ENCODE measurements around the gene ITGA8.
"Not testable (repeated sequence)": the region's sequence is repeated elsewhere in the genome, so short reads cannot be mapped to it uniquely, and the experiment has no call there.

Gene ITGA8

DNA sequence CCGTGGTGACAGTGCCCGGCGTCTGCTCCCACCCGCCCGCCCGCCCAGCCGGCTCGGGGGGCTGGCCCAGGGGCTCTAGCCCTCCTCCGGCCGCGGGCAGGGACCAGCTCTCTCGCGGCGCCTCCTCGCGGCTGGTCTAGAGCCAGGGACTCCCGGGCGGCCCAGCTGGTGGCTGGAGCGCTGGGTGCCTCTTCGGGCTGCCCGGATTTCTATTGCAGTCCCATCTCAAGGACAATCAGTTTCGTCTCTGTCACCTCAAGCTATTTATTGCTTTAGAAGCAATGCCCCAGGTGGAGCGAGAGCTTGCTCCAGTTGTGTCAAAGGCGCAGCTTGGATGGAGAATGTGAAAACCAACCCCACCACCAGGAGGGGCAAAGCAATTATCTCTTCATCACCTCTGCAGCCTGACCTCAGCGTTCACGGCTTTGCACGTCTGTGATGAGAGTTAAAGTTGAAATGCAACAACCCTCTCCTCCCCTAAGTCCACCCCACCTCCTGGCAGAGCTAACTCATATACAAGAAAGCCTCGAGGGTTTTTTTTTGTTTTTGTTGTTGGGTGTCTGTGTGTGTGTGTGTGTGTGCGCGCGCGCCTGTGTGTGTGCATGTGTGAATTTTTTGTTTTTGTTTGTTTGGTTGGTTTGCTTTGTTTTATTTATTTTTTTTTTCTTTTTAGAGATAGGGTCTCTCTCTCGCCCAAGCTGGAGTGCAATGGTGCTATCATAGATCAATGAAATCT, at the start of gene ITGA8:
ITGA8 (minus strand) TSS at position 24 of the 736 bp plus-strand sequence. CDS start 151 bp downstream, outside the sequence.
- TF ChIP-seq, protein P1, sequence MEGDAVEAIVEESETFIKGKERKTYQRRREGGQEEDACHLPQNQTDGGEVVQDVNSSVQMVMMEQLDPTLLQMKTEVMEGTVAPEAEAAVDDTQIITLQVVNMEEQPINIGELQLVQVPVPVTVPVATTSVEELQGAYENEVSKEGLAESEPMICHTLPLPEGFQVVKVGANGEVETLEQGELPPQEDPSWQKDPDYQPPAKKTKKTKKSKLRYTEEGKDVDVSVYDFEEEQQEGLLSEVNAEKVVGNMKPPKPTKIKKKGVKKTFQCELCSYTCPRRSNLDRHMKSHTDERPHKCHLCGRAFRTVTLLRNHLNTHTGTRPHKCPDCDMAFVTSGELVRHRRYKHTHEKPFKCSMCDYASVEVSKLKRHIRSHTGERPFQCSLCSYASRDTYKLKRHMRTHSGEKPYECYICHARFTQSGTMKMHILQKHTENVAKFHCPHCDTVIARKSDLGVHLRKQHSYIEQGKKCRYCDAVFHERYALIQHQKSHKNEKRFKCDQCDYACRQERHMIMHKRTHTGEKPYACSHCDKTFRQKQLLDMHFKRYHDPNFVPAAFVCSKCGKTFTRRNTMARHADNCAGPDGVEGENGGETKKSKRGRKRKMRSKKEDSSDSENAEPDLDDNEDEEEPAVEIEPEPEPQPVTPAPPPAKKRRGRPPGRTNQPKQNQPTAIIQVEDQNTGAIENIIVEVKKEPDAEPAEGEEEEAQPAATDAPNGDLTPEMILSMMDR (IDR thresholded peaks at IDR 0.05), result no peak
- Histone ChIP-seq H3K4me3 (ENCODE audit: low read depth in 1 of 2, low read length in 1 of 2) (peak within 1 kb of the TSS; percentile 25 to 27), H3K27me3 (peaks cover 93% of the 10 kb centered on the region), H3K9me3 (no peaks in the 10 kb centered on the region), H3K4me1 (ENCODE audit: control insufficient read depth in 1 of 2, insufficient read depth in 1 of 2, low read depth in 1 of 2, low read length in 1 of 2) (peaks cover 3 to 6% of the 10 kb centered on the region in 2 experiments), H3K36me3 (no peaks in the 10 kb centered on the region), H3K27ac (no peak within 1 kb of the TSS)

DNA sequence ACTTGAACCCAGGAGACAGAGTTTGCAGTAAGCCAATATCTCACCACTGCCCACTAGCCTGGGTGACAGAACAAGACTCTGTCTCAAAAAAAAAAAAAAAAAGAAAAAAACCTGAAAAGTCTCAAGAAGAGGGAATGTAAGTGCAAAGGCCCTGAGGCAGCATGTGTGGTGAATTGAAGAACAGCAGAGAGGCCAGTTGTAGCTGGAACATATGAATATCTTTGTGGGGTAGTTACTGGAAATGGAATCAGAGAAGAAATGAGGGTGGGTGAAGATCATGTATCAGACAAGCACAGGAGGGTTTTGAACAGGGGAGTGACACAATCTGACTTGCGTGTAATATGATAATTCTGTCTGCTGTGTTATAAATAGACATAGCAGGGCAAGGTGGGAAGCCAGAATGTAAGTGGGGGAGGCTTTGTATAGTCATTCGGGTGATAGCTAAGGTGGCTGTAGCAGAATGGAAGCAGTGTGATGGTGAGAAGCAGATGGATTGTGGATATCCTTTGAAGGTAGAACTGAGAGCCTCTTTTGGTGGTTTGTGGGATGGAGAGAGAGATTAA, 45.3 kb upstream of the ITGA8 start:
- no peaks in the 10 kb centered on the region for H3K9me3 ChIP-seq
- no peak overlapping the region for H3K27ac ChIP-seq
- H3K36me3 ChIP-seq, result no peaks in the 10 kb centered on the region
- TF ChIP-seq, protein P1 (IDR thresholded peaks at IDR 0.05), result no peak
- no peaks in the 10 kb centered on the region for H3K4me1 ChIP-seq (ENCODE audit: control insufficient read depth in 1 of 2, insufficient read depth in 1 of 2, low read depth in 1 of 2, low read length in 1 of 2)
- no peak overlapping the region for H3K4me3 ChIP-seq (ENCODE audit: low read depth in 1 of 2, low read length in 1 of 2)
- peaks cover 3% of the 10 kb centered on the region for H3K27me3 ChIP-seq

DNA sequence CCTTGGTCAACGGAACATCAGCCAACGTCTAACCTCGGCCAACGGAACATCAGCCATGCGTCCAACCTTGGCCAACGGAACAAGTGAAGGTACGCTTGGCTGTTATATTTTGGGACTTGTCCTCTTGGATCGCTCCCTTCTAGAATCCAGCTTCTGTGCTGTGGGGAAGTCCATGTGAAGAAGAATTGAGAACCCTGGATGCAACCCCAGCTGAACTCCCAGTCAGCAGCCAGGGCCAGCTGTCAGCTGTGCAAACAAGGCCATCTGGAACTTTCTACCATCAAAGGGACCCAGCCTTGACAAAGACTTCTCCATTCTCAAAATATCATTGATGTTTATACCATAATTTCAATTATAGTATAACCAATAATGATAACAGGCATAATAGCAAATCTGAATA, 43.3 kb upstream of the ITGA8 start:
- TF ChIP-seq, protein P1 (IDR thresholded peaks at IDR 0.05), result no peak
- H3K27ac ChIP-seq, result no peak overlapping the region
- H3K9me3 ChIP-seq, result no peaks in the 10 kb centered on the region
- H3K4me3 ChIP-seq (ENCODE audit: low read depth in 1 of 2, low read length in 1 of 2), result no peak overlapping the region
- H3K27me3 ChIP-seq, result peaks cover 15% of the 10 kb centered on the region
- no peaks in the 10 kb centered on the region for H3K36me3 ChIP-seq
- H3K4me1 ChIP-seq (ENCODE audit: control insufficient read depth in 1 of 2, insufficient read depth in 1 of 2, low read depth in 1 of 2, low read length in 1 of 2), result no peaks in the 10 kb centered on the region

DNA sequence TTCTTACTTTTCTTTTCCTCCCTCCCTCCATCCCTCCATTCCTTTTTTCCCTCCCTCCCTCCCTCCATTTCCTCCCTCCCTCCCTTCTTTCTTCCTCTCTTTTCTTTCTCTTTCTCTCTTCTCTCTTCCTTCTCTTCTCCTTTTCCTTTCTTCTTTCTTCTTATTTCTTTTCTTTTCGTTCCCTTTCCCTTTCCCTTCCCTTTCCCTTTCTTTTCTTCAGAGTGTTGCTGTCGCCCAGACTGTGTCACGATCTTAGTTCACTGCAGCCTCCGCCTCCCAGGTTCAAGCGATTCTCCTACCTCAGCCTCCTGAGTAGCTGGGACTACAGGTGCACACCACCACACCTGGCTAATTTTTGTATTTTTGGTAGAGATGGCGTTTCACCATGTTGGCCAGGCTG, 42.5 kb upstream of the ITGA8 start:
- H3K4me1 ChIP-seq (ENCODE audit: control insufficient read depth in 1 of 2, insufficient read depth in 1 of 2, low read depth in 1 of 2, low read length in 1 of 2); H3K36me3 ChIP-seq; H3K27ac ChIP-seq; H3K4me3 ChIP-seq (ENCODE audit: low read depth in 1 of 2, low read length in 1 of 2); H3K9me3 ChIP-seq: not testable (repeated sequence)
- peaks cover 16% of the 10 kb centered on the region for H3K27me3 ChIP-seq

DNA sequence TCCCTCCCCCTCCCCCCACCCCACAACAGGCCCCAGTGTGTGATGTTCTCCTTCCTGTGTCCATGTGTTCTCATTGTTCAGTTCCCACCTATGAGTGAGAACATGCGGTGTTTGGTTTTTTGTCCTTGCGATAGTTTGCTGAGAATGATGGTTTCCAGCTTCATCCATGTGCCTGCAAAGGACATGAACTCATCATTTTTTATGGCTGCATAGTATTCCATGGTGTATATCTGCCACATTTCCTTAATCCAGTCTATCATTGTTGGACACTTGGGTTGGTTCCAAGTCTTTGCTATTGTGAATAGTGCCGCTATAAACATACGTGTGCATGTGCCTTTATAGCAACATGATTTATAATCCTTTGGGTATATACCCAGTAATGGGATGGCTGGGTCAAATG, 41.5 kb upstream of the ITGA8 start:
- H3K9me3 ChIP-seq; H3K4me3 ChIP-seq (ENCODE audit: low read depth in 1 of 2, low read length in 1 of 2); H3K36me3 ChIP-seq; H3K4me1 ChIP-seq (ENCODE audit: control insufficient read depth in 1 of 2, insufficient read depth in 1 of 2, low read depth in 1 of 2, low read length in 1 of 2); H3K27ac ChIP-seq: not testable (repeated sequence)
- peaks cover 24% of the 10 kb centered on the region for H3K27me3 ChIP-seq

DNA sequence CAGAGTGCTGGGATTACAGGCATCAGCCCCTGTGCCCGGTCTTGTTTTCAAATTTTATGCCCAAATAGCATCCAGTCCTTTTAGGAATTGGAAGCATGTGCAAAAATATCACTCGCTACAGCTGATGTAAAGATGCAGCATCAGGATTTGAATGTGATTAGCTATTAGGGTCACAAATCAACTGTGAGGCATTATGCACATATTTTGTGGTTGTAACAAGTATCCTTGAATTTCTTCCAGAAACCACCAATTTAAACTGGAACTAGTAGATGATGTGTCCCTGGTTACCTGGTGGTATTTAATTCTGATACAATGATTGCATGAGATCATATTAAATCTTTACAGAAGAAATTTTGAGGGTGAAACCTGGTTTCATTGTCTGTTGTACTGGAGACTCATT, 41.0 kb upstream of the ITGA8 start:
- no peak overlapping the region for H3K4me3 ChIP-seq (ENCODE audit: low read depth in 1 of 2, low read length in 1 of 2)
- H3K4me1 ChIP-seq (ENCODE audit: control insufficient read depth in 1 of 2, insufficient read depth in 1 of 2, low read depth in 1 of 2, low read length in 1 of 2), result no peaks in the 10 kb centered on the region
- H3K9me3 ChIP-seq, result no peaks in the 10 kb centered on the region
- no peak overlapping the region for H3K27ac ChIP-seq
- peaks cover 30% of the 10 kb centered on the region for H3K27me3 ChIP-seq
- TF ChIP-seq, protein P1 (IDR thresholded peaks at IDR 0.05), result no peak
- no peaks in the 10 kb centered on the region for H3K36me3 ChIP-seq

Data from neutrophil (primary cell).